C4-2B (cell line): Measurements from ENCODE around the gene ZNF408.

ENCODE experiments used
- ZFX ChIP-seq: fragments of 450-650 bp; IDR thresholded peaks from 2 replicates; pipeline ENCODE4 v1.6.1; 2017
- TF ChIP-seq, protein P1 (sequence below): fragments of 450-650 bp; conservative IDR thresholded peaks from 2 replicates; pipeline ENCODE4 v1.5.1; 2017; ENCODE audit warnings: mild to moderate bottlenecking

DNA sequence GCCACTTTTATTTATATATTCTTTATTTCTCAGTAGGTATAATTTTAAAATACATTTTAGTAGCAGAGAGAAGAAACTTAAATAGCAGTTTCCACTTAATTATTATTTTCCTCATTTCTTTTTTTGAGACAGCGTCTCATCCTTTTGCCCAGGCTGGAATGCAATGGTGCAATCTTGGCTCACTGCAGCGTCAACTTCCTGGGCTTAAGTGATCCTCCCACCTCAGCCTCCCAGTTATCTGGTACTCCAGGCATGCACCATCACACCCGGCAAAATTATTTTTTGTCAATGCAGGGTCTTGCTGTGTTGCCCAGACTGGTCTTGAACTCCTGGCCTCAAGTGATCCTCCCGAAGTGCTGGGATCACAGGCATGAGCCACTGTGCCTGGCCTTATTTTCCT lies 45.2 kb upstream of the ZNF408 start:
- TF ChIP-seq, protein P1, sequence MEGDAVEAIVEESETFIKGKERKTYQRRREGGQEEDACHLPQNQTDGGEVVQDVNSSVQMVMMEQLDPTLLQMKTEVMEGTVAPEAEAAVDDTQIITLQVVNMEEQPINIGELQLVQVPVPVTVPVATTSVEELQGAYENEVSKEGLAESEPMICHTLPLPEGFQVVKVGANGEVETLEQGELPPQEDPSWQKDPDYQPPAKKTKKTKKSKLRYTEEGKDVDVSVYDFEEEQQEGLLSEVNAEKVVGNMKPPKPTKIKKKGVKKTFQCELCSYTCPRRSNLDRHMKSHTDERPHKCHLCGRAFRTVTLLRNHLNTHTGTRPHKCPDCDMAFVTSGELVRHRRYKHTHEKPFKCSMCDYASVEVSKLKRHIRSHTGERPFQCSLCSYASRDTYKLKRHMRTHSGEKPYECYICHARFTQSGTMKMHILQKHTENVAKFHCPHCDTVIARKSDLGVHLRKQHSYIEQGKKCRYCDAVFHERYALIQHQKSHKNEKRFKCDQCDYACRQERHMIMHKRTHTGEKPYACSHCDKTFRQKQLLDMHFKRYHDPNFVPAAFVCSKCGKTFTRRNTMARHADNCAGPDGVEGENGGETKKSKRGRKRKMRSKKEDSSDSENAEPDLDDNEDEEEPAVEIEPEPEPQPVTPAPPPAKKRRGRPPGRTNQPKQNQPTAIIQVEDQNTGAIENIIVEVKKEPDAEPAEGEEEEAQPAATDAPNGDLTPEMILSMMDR: no peak
- no peak for TF ChIP-seq ZFX
